Limb (tissue), 2 donors: Measurements from ENCODE around the gene DTX3.
"Not testable (repeated sequence)": the region's sequence is repeated elsewhere in the genome, so short reads cannot be mapped to it uniquely, and the experiment has no call there.

Source experiments
- DNase-seq, 2 donors: peaks; one replicate each; pipeline ENCODE4 v3.0.0-alpha.2; 2016; ENCODE audit errors: extremely low spot score in 2 of 2

The DTX3 gene

DNA sequence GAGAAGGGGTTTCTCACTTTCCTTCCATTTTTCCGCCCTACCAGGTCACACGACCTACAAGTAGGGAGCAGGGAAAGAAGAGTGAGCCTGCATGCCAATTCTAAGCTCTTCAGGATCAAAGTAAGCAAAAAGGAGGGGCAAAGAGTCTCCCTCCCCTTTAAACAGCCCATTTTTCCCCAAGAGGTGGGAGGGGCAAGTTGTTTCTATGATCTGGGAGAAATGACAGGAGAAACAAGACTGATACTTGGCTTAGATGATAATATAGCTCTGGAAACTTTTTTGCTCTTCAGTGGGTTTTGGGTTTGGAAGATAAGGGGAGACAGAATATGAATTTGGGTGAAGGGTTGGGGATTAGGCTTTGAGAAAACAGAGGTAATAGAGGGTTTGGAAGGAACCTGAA lies 1.8 kb downstream of the DTX3 start:
- no peak for DNase-seq

- no peak for DNase-seq
Measured at GRCh38 chr12:57606821-57607220, 2.2 kb downstream of the DTX3 start.

- no peak for DNase-seq
Measured at GRCh38 chr12:57607958-57608663, 3.5 kb downstream of the DTX3 start.

- DNase-seq: peak in 1 of 2 donors; percentile 23
Measured at GRCh38 chr12:57609101-57609780, 4.6 kb downstream of the DTX3 start.

GRCh38 chr12:57609781-57610553 lies 5.3 kb downstream of the DTX3 start:
- DNase-seq: peak in 1 of 2 donors; percentile 32

DNA sequence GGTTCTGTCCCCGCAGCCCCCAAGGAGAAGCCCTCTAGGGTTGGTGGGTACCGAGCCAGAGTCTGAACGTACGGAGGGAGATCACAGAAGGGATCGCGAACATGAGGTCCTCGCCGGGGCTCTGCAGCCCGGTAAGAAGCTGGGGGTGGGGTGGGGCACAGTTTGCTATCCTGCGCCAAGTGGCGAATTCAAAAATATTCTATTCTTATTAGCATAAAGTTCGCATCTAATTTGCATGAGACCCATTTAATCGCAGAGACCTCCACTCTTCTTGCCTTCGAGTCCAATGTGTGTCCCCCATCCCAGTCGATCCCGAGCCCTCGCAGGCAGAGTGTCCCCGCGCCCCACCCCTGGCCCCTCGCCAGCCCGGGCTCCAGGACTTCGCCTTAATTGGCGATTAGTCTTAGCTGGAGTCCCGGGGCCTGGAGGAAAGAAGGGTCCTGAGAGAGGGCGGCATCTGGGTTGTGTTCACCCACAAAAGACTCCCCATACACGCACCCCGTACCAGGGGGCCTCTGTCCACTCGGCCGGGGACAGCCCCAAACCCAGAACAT lies 6.0 kb downstream of the DTX3 start:
- DNase-seq: no peak

DNA sequence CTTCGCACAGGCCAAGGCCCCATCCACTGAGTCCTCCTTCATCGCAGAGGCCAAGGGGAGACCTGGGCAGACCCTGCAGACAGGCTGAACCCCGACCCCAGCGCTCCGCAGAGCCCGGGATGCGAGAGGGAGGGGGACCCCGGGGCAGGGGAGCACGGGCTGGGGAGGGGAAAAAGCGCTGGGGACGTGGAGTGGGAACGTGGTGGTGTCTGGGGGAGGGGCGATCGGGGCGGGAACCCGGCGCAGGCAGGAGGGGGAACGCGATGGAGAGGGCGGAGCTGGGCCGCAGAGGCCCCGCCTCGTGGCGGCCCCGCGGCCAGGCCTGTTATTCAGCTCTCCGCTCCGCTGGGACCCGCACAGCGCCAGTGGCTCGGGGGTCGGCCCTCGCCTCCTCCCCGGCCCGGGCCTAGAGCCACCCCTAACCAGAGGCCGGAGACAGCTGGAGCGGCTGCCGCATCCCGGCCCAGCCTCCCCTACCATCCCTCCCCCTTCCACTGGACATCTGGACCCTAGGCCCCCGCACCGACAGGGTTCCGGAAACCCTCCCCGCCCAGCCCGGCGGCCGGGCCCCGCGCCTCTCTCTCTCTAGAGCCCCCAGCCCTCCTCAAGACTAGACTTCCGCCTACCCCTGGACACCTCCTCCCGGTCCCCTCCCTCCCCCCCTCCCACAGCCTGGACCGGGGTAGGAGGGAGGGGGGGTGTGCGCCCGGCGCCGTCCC lies 6.6 kb downstream of the DTX3 start, which contains the start of gene ARHGEF25:
Gene ARHGEF25, plus strand, starts transcription at position 328 of the 719 bp plus-strand sequence. CDS start 460 bp downstream, outside the sequence.
- peak; percentile 87 to 89 for DNase-seq

GRCh38 chr12:57611827-57612710 lies 7.4 kb downstream of the DTX3 start:
- no peak for DNase-seq

GRCh38 chr12:57612711-57613426 lies 8.2 kb downstream of the DTX3 start:
- no peak for DNase-seq

GRCh38 chr12:57613427-57614109 lies 8.9 kb downstream of the DTX3 start:
- DNase-seq: no peak

- no peak for DNase-seq
Measured at GRCh38 chr12:57614178-57614947, 9.7 kb downstream of the DTX3 start.

GRCh38 chr12:57614948-57615500 lies 10.4 kb downstream of the DTX3 start:
- DNase-seq: no peak

- DNase-seq: no peak
Measured at GRCh38 chr12:57615637-57616036, 11.0 kb downstream of the DTX3 start.

DNA sequence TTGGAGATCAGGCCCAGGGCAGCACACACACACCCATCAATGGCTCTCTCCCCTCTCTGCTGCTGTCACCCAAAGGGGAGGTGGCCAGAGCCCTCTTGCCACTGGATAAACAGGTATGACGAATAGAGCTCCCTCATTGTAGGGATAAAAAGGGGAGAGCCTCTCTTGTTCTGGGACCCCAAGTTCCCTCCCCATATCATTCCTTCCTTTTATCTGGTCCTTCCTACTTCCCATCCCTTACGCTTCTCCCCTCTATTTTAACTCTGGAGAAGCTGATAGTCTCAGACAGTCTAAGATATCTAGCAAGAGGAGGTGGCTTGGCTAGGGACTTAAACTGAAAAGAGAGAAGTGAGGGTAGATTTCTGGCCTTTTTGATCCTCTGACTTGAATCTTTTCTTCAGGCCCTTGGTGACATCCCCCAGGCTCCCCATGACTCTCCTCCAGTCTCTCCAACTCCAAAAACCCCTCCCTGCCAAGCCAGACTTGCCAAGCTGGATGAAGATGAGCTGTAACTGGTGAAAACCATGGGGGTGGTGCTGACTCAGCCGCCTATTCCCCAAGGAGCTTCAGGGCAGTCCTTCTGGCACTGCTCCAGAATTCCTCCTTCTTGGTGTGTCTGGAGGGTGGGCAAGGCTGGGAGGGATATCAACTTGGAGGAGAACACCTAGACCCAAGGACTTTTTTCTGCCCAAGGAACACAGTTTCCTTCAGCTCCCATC lies 11.9 kb downstream of the DTX3 start:
- DNase-seq: no peak

GRCh38 chr12:57617942-57618341 lies 13.3 kb downstream of the DTX3 start:
- no peak for DNase-seq

- not testable (repeated sequence) for DNase-seq
Measured at GRCh38 chr12:57618431-57618830, 13.8 kb downstream of the DTX3 start.

DNA sequence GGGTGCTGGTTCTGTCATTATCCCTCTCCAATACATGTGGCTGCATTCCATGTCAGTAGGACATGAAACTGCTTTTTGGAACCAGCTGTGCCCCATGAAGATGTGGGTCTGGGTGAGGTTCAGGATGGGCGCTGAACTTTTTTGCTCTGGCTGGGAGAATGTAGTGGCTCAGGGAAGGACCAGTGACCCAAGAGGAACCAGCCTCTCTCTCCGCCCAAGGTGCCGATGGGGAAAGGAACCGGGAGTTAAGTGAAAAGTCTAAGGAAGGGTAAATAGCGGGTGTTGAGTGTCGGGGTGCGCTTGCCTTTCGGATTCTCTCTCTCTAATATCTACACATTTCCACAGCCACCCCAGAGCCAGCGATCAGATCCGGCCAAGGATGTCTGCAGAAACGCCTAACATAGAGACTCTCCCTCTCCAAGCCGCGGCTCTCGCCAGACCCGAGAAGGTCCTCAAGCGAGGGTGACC lies 14.4 kb downstream of the DTX3 start:
- DNase-seq: no peak
